LoVo (cell line): ENCODE data around the gene ECE1.

Experiments
- DNase-seq: peaks from one replicate; pipeline ENCODE4 v3.0.0-alpha.2; 2016; ENCODE audit warnings: low spot score

The ECE1 gene

DNA sequence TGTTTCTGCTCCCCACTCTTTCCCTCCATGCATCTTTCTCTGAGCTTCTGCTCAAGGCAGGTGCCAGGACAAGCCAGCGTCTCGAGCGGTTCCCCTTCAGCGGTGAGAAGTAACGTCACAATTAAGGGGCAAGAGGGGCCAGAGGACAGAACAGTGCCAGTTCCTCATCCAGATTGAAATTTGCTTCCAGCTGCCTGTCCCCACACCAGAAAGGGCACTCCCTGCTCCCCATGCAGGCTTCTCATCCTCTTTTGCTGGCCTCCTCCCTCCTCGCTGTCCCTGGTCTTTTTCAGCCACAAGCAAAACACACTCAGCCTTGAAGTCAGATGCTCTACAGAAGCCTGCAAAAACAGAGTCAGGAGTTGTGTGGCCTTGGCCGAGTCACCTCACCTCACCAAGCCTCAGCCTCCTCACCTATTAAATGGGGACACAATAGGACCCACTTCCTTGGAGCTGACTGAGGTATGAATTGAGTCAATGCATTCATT is 35.0 kb upstream of the ECE1 start:
- no peak for DNase-seq

GRCh38 chr1:21324368-21325141 is 34.3 kb upstream of the ECE1 start:
- peak; percentile 87 for DNase-seq

GRCh38 chr1:21323091-21323490 is 32.8 kb upstream of the ECE1 start:
- no peak for DNase-seq

DNA sequence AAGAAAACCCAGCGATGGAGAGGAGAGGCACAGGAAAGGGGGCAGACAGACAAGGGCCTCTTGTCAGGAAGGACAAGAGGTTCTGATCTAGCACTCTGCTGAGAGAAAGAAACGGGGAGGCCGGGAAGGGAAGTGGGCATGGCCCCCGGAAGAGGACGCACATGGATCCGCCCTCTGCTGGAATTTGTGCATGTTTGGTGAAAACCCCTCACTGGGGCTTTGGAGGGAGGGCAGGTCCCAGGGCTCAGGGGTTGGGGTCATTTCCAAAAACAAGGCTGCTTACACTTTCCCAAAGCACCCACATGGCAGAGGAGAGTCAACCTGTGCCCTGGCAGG is 32.4 kb upstream of the ECE1 start:
- no peak for DNase-seq

DNA sequence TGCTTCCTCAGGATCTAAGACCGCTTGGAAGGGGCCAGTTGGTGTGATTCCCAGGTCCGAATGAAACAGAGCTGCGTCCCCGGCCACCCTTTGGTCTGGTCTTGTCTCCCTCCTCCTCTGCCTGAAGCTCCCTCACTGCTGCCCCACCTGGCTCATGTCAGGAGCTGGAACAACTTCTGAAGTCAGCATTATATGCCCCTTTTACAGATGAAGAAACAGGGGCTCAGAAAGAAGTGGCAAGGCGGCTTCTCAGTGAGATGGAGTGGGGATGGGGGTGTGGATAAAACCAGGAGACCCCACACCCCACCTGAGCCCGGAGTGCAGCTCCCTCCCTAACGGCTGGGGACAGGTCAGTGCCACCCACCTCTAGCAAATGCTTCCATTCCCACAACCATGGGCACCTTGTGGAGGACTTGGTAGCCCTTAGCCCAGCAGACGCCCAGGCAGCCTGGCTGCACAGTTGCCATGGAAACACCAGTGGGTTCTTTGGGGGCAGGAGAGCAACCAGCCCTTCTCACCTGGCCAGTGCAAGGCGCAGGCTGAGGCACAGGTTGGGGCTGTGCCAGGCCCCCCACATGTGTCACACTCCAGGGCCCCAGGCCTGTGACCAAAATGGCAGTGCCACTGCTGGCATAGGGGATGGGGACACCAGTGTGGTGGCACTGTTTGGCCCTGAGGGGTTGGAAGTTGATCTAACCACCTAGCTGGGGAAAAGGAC is 31.9 kb upstream of the ECE1 start:
- no peak for DNase-seq

DNA sequence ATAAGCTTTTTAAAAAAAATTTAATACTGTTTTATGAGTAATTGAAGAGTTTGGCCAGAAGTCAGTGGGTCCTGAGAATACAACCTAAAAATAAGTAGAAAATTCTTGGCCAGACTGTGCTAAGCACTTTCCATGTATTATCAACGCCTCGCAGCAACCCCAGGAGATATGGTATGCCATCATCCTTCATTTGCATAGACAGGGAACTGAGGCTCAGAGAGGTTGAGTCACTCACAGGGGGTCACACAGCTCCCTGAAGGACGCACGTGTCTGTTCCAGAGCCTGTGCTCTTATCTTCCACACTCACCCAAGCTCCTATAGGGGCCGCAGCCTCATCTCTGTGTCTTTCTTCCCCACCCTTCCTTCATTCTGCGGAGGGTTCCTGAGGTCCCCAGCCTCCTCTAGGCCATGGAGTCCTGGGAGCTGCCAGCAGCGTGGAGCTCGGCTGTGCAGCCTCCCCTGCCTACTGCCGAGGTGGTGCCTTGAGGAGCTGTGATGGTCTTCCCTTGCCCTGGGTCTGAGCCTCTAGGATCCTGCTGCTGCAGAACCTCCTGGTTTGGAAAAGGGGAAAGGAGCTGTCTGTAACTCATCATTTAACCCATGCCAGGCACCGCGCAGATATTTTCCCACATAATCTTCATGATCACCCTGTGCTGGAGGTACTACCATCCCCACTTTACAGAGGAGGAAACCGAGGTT is 30.3 kb upstream of the ECE1 start:
- DNase-seq: no peak

DNA sequence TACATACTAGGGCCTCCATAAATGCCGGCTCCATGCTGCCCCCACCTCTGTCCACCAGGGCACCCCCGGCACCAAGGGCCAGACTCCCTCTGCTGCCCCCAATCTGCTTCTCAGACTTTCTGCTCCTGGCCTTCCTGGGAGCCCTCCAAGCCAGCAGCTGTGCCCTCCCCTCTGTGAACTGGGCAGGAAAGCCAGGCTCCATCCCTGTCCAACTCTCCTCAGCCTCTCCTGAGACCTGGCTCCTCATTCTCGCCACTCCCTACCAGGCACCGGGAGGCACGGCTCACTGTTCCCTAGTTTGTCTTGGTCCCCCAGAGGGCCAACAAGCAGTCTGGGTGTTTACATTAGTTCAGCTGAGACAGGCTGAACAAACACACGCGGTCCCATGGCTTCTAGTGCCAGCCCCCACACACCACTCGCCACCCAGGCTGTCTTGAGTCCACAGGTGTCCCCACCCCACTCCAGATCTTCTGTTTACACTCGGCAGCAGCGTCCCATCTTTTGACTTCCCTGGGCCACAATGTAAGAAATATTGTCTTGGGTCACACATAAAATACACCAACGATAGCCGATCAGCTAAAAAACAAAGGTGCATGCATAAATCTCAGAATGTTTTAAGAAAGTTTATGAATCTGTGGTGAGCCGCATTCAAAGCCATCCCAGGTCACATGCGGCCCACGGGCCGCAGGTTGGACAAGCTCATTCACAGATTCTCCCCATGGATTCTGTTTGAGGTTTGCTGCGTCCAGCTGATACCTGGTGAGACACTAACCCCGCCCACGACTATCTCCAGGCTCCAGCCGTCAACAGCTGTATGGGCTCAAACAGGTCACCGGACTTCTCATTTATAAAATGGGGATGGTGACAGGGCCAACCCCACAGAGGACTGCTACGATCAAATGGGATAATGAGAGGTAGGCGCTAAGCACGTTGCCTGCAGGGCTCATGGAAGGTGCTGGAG is 29.5 kb upstream of the ECE1 start:
- DNase-seq: no peak

DNA sequence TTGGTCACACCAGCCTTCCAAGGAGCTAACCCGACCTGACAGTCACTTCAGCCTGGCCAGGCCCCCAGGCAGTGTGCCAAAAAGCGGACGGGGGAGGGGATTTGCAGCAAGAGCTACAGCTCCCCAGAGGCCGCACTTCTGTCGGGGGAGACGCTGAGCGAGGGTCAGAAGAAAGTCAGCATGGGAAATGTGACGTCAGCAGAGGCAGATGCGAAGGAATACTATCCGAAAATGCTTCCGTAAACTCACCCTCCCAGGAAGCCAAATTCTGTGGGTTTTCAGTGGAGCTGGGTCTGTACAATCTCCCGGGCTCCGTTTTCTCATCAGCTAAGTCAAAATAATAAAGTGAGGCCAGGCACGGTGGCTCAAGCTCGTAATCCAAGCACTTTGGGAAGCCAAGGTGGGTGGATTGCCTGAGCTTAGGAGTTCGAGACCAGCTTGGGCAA is 28.5 kb upstream of the ECE1 start:
- no peak for DNase-seq

- no peak for DNase-seq
Measured at GRCh38 chr1:21318057-21318713, 27.9 kb upstream of the ECE1 start.

GRCh38 chr1:21317690-21318043 is 27.4 kb upstream of the ECE1 start:
- DNase-seq: no peak

GRCh38 chr1:21317035-21317689 is 26.9 kb upstream of the ECE1 start:
- DNase-seq: no peak

DNA sequence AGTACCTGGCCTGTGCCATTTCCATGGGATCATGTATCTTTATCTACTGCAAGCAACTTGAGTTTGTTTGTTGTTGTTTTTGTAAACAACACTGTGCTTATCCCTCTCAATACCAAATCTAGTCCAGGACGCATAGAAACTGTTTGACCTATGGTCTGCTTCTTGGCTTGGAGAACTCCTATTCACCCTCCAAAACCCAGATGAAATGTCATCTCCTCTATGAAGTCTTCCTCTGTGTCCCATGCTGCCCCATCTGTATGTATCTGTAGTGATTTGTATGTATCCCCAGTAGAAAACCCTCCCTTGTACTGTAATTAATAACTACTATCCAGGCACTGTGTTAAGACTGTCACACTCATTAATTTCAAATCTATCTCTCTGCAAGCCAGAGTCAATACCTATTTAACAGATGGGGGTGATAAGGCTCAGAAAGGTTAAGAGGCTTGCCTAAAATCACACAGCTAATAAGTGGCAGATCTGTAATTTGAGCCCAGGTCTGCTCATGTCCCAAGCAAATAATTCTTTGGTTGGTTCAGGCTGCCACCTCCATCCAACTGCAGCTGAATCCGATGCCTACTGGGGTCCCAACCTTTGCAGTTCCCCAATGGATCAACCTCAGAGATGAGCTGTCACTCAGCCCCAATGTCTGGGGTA is 24.6 kb upstream of the ECE1 start:
- no peak for DNase-seq

DNA sequence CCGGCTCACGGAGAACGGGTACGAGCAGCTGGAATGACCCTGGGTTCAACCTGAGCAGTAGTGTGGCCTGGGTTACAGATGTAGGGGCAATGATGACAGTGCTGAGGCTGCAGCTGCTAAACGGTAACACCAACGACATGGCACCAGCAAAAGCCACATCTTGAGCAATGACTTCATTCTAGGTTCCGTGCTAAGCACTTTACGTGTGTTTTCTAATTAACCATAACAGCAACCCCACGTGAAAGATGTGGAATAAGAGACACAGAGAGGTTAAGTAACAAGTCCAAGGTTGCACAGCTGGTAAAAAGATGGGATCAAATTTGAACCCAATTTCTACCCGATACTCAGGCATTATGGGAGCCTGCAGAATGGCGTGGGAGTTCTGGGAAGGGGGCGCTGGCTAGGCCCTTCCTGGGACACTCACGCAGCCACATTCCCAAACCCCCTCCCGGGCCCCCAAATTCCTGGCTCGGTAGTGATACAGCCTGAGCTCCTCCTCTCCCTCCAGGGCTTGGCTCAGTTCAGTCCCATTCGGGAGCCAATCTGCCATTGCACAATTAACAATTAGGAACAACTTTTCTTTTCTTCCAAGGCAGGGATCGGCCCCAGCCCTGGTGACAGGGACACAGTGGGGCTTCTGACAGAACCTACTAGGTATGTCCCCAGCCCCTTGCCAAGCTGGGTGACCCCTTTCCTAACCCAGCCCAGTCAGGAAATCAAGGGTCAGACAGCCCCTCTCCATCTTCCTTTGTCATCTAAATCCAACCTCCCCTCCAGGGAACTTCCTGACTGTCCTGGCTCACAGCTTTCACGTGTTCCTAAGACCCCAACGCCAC is 23.8 kb upstream of the ECE1 start:
- DNase-seq: no peak

DNA sequence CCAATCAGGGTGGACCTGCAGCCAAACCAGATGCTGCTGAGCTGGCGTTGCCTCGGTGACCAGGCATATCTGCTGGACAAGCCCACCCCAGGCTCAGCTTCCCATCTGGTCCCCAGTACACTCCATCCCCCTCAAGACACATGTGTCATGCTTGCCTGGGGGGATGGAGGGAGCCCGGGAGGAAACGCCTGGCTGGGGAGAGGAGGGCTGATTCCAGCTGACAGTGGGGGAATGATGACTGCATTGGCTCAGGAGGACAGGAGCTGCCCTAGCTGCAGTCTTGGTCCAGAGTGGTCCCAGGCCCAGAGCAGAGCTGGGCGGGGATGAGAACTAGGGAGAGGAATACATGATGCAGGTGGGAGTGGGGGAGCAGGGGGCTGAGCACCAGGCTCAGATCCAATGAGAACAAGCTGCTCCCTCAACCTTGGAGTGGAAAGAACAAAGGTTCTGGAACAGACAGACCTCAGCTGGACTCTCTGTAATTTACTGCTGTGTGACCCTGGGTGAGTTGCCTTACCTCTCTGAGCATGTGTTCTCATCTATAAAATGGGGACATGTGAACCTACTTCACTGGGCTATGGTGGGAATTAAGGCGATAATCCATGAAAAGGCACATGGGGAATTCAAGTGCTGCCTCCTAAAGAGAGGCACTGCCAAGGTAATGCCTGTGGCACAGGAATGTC is 23.1 kb upstream of the ECE1 start:
- no peak for DNase-seq

DNA sequence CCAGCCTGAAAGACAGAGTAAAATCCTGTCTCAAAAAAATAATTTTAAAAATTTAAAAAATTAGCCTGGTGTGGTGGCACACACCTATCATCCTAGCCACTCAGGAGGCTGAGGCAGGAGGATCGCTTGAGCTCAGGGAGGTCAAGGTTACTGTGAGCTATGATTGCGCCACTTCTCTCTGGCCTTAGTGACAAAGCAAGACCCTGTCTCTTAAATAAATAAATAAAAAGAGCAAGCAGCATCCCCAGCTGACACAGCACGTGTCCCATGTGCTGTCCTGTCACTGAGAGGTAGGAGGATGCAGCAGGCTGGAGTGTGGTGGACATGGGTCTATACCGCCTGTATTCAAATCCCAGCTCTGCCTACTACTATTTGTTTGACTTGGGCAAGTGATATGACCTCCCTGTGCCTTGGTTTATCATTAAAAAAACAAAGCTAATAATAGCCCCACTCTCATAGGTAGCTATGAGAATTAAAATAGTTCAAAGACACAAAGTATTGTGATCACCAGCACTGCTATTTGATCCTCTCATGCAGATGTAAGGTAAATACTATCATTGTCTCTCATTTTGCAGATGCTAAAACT is 22.2 kb upstream of the ECE1 start:
- DNase-seq: no peak

DNA sequence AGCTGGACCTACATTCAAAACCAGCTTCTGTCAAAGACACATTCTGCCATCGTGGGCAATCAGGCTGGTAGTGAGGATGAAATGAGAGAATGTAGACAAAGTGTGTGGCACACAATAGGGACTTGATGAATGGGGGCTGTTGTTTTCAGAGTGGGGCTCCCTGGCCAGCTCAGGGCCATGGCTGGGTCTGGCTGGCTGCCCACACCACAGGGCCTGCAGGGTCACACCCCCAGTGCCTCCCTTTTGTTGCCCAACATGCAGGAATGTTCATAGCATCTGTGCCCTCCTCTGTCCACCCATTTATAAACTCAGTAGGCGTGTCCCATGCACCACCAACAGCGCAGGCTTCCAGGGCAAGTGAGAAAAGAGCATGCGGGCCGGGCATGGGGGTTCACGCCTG is 20.8 kb upstream of the ECE1 start:
- DNase-seq: no peak

DNA sequence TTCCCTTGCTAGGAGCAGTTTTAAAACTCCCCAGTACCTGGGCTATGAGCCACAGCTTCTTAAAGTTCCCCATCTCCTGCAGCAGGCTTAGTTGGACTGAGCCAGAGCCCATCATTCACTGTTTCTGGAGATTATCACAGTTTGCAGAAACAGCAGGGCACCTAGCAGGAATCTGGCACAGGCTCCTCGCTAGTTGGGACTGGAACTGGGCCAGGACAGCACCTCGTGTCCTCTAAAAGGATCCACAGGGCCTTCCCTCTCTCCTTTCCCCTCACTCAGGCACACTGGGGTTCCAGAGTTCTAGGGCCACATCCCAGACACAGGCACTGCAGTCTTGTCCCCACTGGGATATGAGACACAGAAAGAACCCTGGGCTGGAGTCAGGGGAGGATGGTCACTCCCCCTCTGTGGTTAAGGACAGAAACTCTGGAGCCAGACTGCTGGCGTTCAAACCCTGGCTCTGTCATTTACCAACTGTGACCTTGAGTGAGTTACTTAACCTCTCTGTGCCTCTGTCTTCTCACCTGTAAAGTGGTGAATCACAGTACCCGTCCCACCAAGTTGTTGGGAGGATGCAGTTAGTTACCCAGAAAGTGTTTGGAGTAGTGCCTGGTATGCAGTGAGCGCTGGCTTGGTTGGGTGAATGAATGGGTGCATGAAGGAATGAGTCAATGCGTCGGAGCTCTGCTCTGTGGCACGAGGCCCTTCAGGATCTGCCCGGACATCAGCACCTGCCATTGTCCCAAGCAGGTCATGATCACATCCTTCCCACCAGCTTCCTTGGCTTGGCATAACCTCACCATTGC is 18.8 kb upstream of the ECE1 start:
- DNase-seq: no peak

- DNase-seq: no peak
Measured at GRCh38 chr1:21308330-21308729, 18.1 kb upstream of the ECE1 start.
